Kidney glomerular epithelial cell (primary cell): ENCODE measurements around the gene SIN3A.
"Not testable (repeated sequence)": the region's sequence is repeated elsewhere in the genome, so short reads cannot be mapped to it uniquely, and the experiment has no call there.

ENCODE experiments used
- DNase-seq: peaks from one replicate; lab custom pipeline; 2025; lab: John Stamatoyannopoulos, UW

Gene SIN3A

DNA sequence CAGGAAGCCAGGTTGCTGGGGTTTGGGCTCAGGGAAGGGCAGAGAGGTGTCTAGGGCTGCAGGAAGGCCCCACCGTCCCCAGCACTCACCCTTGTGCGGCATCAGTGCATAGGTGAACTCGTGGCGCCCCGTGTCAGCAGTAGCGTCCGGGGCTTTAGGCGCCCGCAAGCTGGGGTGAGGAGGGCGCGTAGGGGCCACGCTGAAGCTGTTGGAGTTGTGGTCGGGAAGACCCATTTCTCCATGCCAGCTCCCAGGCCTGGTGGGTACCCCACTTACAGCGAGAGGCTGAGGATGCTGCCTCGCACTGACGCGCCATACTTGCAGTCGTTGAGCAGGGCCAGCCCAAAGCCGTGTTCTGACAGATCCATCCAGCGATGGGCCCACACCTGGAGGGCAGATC, 95.0 kb downstream of the SIN3A start:
- DNase-seq, result no peak

- no peak for DNase-seq
These were observed 95.5 kb downstream of the SIN3A start for GRCh38 chr15:75356006-75356405.

- no peak for DNase-seq
These were observed 96.1 kb downstream of the SIN3A start for GRCh38 chr15:75355369-75355768.

DNA sequence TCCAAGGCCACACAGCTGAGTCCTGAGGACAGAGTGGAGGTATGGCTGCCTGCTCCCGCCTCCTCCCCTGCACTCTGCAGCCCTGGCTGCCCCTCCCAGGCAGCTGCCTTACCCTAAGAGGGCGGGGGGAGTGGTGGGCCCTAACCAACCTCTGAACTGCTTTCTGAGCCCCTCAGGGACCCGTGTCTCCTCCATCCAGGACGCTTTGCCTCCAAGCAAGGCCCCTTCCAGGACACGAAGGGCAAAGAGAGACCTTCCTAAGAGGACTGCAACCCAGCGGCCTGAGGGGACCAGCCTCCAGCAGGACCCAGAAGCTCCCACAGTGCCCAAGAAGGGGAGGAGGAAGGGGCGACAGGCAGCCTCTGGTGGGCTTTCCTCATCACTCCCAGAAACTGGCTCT, 97.0 kb downstream of the SIN3A start:
- DNase-seq, result no peak

DNA sequence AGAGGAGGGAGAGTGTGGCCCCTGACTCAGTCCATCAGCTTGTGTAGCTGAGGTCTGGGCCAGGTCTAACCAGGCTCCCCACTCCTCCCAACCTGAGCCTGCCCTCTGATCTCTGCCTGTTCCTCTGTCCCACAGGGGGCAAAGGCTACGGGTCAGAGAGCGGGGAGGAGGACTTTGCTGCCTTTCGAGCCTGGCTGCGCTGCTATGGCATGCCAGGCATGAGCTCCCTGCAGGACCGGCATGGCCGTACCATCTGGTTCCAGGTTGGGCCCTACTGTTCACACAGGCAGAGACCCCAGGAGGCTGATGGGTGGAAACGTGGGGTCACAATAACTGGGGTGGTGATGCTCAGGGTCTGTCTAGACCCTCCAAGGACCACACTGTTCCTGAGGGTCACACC, 97.9 kb downstream of the SIN3A start:
- DNase-seq, result no peak

GRCh38 chr15:75352186-75353080, 99.1 kb downstream of the SIN3A start:
- DNase-seq, result no peak

DNA sequence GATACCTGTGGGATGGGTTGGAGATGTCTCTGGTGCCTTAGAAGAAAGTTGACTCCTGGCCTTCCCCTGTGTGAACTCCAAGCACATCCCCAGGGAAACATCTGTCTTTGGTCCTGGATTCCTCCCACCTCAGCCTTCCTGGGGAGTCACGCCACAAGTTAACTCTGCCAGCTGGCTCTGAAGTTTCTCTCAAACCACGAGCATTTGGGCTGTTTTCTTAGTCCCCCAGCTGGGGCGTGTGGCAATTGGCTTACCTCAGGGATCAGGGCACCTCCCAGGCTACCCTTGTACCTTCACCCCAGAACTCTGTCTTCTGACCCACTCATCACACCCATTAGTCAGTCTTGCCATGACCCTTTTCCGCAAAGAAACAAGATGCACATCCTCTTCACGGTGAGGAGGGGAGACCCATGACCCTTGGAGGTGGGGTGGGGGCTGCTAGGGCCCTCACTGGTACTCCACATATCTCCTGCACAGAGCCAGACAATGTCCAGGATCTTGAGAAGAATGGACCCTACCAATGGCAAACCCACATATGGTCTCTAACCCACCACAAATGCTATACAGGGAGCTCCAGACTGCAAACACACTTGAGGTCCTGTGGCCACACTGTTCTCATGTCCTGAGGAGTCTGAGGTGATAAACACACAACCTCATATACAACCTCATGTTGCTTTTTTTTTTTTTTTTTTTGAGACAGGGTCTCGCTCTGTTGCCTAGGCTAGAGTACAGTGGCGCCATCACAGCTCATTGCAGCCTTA, 100.7 kb downstream of the SIN3A start:
- no peak for DNase-seq

GRCh38 chr15:75349851-75350588, 101.5 kb downstream of the SIN3A start:
- DNase-seq, result no peak

DNA sequence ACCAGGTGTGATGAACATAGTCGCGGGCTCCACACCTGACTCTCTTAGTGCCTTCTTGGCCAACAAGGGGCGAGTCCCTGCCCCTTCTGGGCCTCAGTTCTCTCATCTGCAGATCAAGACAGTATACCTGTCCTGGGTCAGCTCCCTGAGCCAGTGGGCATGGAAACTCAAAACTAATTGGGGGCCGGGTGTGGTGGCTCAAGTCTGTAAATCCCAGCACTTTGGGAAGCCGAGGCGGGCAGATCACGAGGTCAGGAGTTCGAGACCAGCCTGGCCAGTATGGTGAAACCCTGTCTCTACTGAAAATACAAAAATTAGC, 102.2 kb downstream of the SIN3A start:
- not testable (repeated sequence) for DNase-seq

- no peak for DNase-seq
These were observed 102.7 kb downstream of the SIN3A start for GRCh38 chr15:75348562-75349350.

DNA sequence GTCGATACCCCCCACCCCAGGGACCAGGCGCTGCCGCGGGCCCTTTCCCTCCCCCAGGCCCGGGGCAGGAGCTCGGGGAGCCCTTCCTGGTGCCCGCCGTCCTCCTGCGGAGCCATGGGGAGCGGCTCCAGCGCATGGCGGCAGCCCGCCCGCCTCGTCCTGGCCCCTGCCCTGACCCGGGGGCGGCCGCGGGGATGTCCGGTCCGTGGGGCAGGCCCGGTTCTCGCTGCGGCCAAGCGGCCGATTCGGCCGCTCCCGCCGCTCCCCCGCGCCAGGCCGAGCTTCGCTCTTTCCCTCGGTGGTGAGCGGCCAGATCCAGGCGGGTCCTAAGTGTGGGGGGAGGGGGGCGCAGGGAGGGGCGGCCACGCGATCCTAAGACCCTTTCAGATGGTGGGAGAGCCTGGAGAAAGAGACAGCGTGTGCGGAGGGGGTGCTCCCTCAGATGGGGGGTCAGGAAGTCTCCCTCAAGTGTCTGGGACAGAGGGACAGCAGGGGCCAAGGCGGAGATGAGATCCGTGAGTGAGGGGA, 103.4 kb downstream of the SIN3A start:
- DNase-seq, result no peak

DNA sequence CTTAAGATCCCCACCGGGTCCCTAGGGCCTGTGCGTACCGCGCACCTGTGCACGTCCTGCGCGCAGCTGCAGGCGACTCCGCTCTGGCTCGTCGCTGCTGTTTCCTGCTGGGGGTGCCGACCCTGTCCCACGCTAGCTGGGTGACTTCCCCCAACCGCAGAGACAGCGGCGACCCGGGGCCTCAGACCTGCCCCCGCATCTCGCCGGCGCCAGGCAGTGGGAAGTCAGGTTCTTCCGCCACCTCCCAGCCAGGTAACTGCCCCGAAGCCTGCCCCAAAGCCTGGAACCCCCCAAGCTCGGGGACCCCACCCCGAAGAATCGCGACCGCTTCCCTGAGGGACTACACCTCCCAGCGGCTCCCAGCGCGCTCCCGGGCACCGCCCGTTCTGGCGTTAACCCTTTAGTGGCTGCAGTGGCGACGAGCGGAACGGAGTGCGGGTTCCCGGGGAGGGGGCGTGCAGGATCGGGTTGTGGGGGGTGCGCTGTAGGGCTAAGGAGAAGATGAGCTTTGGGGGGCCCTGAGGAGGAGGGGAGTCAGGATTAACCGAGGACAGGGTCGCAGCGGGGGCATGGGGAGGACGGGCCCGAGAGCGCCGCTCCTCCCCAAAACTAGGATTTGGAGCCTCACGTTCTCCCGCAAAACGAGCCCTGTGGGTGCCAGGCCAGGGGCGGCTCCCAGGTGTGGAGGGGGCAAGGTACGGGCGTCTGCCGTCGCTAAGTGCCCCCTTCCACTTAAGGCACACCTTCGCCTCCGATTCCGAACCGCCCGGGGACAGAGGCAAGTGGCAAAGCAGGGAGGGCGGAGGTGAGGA, 104.1 kb downstream of the SIN3A start:
- DNase-seq, result peak; percentile 11

- DNase-seq, result no peak
These were observed 104.7 kb downstream of the SIN3A start, which contains the start of gene NEIL1 for GRCh38 chr15:75346796-75347221. Gene NEIL1 (plus strand): TSS chr15:75347039. CDS start chr15:75348906, 1,867 bp downstream.

- not testable (repeated sequence) for DNase-seq
These were observed 107.5 kb downstream of the SIN3A start for GRCh38 chr15:75343953-75344352.

DNA sequence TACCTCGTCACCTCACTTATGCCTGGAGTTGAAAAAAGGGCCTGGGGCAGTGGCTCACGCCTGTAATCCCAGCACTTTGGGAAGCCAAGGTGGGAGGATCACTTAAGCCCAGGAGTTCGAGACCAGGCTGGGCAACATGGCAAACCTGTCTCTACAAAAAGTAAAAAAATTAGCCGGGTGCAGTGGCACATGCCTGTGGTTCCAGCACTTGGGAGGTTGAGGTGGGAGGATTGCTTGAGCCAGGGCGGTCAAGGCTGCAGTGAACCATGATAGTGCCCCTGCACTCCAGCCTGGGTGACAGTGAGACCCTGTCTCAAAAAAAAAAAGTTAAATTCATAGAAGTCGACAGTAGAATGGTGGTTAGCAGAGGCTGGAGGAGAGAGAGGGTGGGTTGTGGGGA, 109.3 kb downstream of the SIN3A start:
- DNase-seq, result no peak

- no peak for DNase-seq
These were observed 111.8 kb downstream of the SIN3A start for GRCh38 chr15:75339531-75340240.

- DNase-seq, result no peak
These were observed 112.7 kb downstream of the SIN3A start for GRCh38 chr15:75338661-75339240.

DNA sequence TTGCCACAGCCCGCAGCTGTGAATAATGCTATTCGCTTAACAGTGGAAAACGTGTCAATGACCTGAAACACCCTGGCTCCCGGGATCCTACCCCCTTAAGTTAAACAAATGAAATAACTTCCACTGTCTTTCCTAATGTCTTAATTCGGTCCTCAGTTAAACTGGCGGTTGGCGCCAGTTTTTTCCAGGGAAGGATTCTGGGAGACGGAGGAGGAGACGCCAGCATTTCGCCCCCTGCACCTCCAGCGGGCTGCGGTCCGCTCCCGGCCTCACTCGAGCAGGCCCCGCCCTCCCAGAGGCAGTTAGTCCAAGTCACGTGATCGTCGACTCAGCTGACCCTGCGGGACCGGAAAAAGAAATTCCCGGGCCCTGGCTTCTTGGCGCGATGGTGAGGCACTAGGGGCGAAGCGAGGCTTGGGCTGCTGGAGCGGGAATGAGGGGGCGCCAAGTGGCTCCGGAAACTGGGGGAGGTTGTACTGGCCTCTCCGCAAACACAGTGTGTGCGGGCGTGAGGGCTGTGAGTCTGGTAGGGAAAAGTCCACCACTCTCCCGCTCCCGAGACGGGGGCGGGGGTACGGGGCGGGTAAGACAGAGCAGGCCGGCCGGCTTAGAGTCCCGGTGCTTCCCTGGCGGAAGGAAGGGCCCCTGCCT, 115.7 kb downstream of the SIN3A start, which contains the start of gene COMMD4:
Gene COMMD4 (plus strand): TSS at position 359 of the 651 bp plus-strand sequence. CDS start 27 bp downstream, at position 386.
- DNase-seq, result peak; percentile 77

DNA sequence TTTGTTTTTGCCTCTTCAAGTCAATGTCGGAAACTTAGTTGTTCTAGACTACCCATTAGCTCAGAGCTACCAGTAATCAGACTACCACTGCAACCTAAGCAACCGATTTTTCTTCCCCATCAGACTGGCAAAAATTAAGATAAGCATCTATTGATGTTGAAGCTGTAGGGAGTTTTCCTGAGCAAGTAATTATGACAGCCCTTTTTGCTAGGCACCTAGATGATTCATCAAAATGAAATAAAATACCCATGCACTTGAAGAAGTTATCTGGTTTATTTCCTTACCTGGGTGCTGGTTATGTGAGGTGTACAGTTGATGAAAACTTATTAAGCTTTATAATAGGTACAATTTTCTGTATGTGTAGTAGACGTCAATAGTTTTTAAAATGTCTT, 116.2 kb downstream of the SIN3A start:
- DNase-seq, result no peak
